Thoracic aorta (tissue), 2 donors: ENCODE measurements around the gene TAGAP. TPM values are rescaled to one million over a fixed set of nuclear protein-coding genes. Genes with fewer than 3 reads are reported as not detected.
"Not testable (repeated sequence)": the region's sequence is repeated elsewhere in the genome, so short reads cannot be mapped to it uniquely, and the experiment has no call there.

Experiments
- ATAC-seq: fragments of 150-250 bp; one replicate; pipeline ENCODE4 v1.8.0; 2017; ENCODE audit warnings: low read depth; ENCODE audit not compliant: insufficient number of reproducible peaks, low FRiP score
- DNase-seq: peaks from one replicate; pipeline ENCODE4 v3.0.0-alpha.2; 2020; ENCODE audit warnings: low spot score
- H3K27ac ChIP-seq, 2 donors: fragments of 200-600 bp; sonication (generic); 1 replicate in 1 of 2; 2 replicates in 1 of 2; pipeline ENCODE4 v1.5.1; 2016; ENCODE audit warnings: mild to moderate bottlenecking in 2 of 2, moderate library complexity in 2 of 2
- H3K27me3 ChIP-seq: fragments of 200-600 bp; sonication (generic); replicated peaks from 2 replicates; pipeline ENCODE4 v1.6.0; 2016; ENCODE audit warnings: mild to moderate bottlenecking; ENCODE audit not compliant: insufficient read depth
- H3K36me3 ChIP-seq: fragments of 200-600 bp; sonication (generic); one replicate; pipeline ENCODE4 v1.5.1; 2016
- H3K4me1 ChIP-seq, 2 donors: fragments of 200-600 bp; sonication (generic); 1 replicate in 1 of 2; 2 replicates in 1 of 2; pipeline versions ENCODE4 v1.5.1 to v1.6.0; 2016; ENCODE audit warnings: low read depth in 2 of 2, mild to moderate bottlenecking in 1 of 2; ENCODE audit not compliant: control insufficient read depth in 1 of 2
- H3K4me3 ChIP-seq: fragments of 200-600 bp; sonication (generic); 2 replicates; pipeline ENCODE4 v1.5.1; 2016; ENCODE audit warnings: mild to moderate bottlenecking
- H3K9me3 ChIP-seq: fragments of 200-600 bp; sonication (generic); 2 replicates; pipeline ENCODE4 v1.5.1; 2016
- CTCF ChIP-seq: fragments of 200-600 bp; sonication (generic); IDR thresholded peaks from one replicate; pipeline ENCODE4 v1.5.1; 2019; ENCODE audit warnings: antibody characterized with exemption
- total RNA-seq, 2 donors: library from RNA; depleted of rRNA; stranded (reverse); fragments of >200 nt; gene quantifications; one replicate each; pipeline versions ENCODE4 v1.1.0 to v1.2.3, GENCODE V29; 2016

Gene TAGAP
- total RNA-seq, 2 donors from 2014 or later, result 3.2 to 6.2 TPM

GRCh38 chr6:159012201-159012600, 32.6 kb downstream of the TAGAP start:
- DNase-seq (no peak), ATAC-seq (no peak)
- Histone ChIP-seq H3K27me3 (no peaks in the 10 kb centered on the region), H3K27ac (no peak overlapping the region), H3K4me3 (no peak overlapping the region), H3K4me1 (no peaks in the 10 kb centered on the region), H3K9me3 (no peaks in the 10 kb centered on the region), H3K36me3 (no peaks in the 10 kb centered on the region)
- no peak for TF ChIP-seq CTCF

GRCh38 chr6:159010037-159010612, 34.7 kb downstream of the TAGAP start:
- H3K4me1 ChIP-seq, H3K9me3 ChIP-seq, H3K27me3 ChIP-seq, H3K36me3 ChIP-seq, ATAC-seq, H3K27ac ChIP-seq, H3K4me3 ChIP-seq, DNase-seq: not testable (repeated sequence)

GRCh38 chr6:159008656-159009288, 36.0 kb downstream of the TAGAP start:
- H3K4me3 ChIP-seq, result no peak overlapping the region
- H3K27me3 ChIP-seq, result no peaks in the 10 kb centered on the region
- H3K36me3 ChIP-seq, result no peaks in the 10 kb centered on the region
- H3K9me3 ChIP-seq, result no peaks in the 10 kb centered on the region
- H3K4me1 ChIP-seq, result no peaks in the 10 kb centered on the region
- H3K27ac ChIP-seq, result no peak overlapping the region
- ATAC-seq (no peak), DNase-seq (no peak)
- TF ChIP-seq CTCF, result no peak

GRCh38 chr6:159007510-159007909, 37.3 kb downstream of the TAGAP start:
- DNase-seq, result no peak
- H3K4me1 ChIP-seq, result no peaks in the 10 kb centered on the region
- TF ChIP-seq CTCF, result no peak
- H3K4me3 ChIP-seq, result no peak overlapping the region
- no peak overlapping the region for H3K27ac ChIP-seq
- H3K27me3 ChIP-seq, result no peaks in the 10 kb centered on the region
- no peaks in the 10 kb centered on the region for H3K36me3 ChIP-seq
- H3K9me3 ChIP-seq, result no peaks in the 10 kb centered on the region
- ATAC-seq, result no peak

- Histone ChIP-seq H3K4me1 (peaks cover 3 to 6% of the 10 kb centered on the region in 2 donors), H3K36me3 (no peaks in the 10 kb centered on the region), H3K27me3 (no peaks in the 10 kb centered on the region), H3K4me3 (no peak overlapping the region), H3K9me3 (no peaks in the 10 kb centered on the region), H3K27ac (no peak overlapping the region)
- TF ChIP-seq CTCF, result no peak
- no peak for DNase-seq
- no peak for ATAC-seq
Measured at GRCh38 chr6:159005436-159005835, 39.4 kb downstream of the TAGAP start.

- DNase-seq, result no peak
- Histone ChIP-seq H3K4me3 (no peak overlapping the region), H3K36me3 (no peaks in the 10 kb centered on the region), H3K27ac (no peak overlapping the region), H3K9me3 (no peaks in the 10 kb centered on the region), H3K27me3 (no peaks in the 10 kb centered on the region), H3K4me1 (peaks cover 4 to 8% of the 10 kb centered on the region in 2 donors)
- no peak for ATAC-seq
- no peak for TF ChIP-seq CTCF
Measured at GRCh38 chr6:159004592-159004991, 40.2 kb downstream of the TAGAP start.
